A673 (cell line): ENCODE results near the gene ANKRD23.
A peak's percentile ranks its signal among the peaks of the same experiment; 100 is the strongest.

ENCODE experiments used
- CTCF ChIP-seq: fragments of 300-800, 200-600 bp; sonication (generic); conservative IDR thresholded peaks from 2 replicates; pipeline ENCODE4 v1.5.1; 2017; ENCODE audit warnings: low read depth, mild to moderate bottlenecking, antibody characterized with exemption, low read length, moderate library complexity, mixed read lengths
- EZH2 ChIP-seq: fragments of 200-600 bp; sonication (generic); IDR thresholded peaks from 2 replicates; pipeline ENCODE4 v1.6.1; 2017; ENCODE audit warnings: borderline replicate concordance, low read depth, mild to moderate bottlenecking, mixed read lengths, antibody characterized with exemption, low read length; ENCODE audit not compliant: poor library complexity, severe bottlenecking

GRCh38 chr2:96857667-96858372, 14.0 kb upstream of the ANKRD23 start, which contains the start of gene ANKRD39:
- TF ChIP-seq CTCF (peak; percentile 84), EZH2 (no peak)
